ENCODE data around the gene LYPD6B.

Gene LYPD6B

DNA sequence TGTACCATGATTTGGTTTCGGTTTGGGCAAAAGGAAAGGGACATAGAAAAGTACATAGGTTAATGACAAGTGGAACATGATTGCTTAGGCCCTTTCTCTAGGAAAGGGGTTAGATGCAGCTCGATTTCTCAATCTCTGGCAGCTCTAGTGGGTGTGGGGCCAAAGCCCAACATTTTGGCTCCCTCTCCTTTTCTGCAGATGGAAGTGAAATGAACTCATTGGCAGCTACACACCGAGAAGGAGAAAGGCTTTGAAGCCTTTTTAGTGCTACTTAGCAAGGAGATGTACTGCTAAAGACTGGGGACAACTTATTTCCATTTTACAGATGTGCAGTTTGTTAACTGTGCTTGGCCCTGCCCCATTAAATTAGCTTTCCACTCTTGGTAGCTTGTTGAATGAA lies 93.8 kb downstream of the LYPD6B start:
- DNase-seq = no peak

DNA sequence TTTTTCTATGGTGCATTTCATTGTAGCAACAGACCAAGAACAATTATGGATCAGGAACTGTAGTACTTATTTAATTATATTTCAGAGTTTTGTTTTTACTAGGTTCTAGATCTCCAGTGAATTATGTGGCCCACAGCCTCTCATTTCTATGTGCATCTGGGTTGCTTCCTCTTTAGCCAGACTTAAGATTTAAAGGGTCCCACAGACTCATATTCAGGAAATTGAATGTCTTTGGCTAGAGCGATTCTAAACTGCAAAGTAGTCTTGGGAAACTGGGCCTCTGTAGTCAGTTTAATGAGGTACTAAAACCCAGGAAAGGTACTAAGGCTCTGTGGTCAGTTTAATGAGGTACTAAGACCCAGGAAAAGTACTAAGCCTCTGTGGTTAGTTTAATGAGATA lies 94.4 kb downstream of the LYPD6B start:
- no peak for DNase-seq

- DNase-seq = no peak
Measured at GRCh38 chr2:149134335-149134923, 95.9 kb downstream of the LYPD6B start.

DNA sequence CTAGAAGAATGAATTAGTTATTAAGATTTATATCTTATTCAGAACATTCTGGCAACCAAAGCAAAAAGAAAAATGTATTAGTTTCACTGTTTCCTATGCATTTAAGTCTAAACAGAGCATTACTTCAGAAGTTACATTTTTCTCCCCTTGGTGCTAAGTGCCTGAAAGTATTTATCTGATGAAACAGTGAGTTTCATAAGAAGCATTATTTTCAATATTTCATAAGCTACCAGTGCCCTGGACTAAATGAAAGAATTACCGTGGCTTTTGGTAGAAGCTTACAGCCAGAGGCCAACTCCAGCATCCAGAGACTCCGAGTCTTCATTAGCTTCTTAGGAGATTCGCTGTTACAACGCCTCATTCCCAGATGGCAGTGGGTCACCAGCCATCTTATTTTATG lies 97.6 kb downstream of the LYPD6B start:
- DNase-seq = no peak

GRCh38 chr2:149141046-149141445 lies 102.5 kb downstream of the LYPD6B start:
- no peak for DNase-seq

DNA sequence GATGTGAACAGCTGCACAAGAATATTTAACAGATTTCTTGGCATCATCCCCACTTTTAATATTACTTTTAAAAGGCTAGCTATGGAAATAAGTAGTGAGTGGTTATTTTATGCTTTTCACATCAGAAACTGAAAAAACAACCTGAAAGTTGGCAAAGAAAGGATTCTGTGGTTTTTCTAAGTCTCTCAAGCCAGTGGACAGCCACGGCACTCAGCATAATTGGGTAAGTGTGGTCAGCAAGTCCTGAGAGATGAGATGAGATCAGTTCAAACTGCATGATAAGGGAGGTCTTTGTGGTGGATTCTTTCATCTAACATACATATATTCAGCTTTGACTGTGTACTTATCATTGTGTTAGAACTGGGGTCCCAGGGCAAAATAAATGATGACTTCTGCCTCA lies 105.2 kb downstream of the LYPD6B start:
- no peak for DNase-seq

DNA sequence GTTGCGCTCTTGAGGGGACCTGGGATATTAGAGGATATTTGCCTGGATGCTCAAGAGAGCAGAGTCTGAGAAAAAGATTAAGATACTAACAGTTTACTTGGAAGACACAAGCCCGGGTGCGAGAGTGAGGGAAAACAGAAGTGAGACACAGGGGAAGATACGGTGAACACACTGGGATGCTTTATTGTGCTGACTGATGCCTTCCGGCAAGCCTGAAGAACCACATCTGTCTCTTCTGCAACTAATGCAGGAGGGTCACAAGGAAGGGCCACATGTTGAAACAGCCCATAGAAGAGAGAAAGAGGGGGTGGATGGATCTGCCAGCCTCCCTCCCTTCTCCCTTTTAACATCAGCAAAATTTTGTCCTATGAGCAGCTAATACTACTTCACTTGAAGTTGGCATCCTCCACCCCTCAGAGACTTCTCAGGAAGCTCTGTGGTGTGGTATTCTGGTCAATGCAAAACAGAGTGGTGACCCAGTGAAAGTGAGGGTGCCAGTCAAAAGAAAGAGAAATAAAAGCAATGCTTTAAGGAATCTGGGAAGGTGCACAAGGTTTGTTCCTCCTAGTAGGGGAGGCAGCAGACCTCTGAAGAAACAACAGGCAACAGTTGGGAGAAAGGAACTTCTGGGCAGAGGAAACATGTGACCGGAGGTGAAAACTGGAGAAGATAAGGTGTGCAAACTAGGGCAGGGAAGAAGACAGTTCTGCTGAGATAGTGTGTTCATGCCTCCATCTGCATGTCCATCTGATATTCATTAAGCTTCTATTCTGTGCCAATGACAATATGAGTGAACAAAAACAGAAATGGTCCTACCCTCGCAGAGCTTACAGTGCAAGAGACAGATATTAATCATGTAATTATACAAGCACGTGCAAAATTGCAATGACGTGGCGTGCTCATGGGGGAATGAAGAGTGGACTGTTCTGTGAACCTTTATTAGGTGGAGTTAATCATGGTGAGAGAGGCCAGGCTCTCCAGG lies 107.1 kb downstream of the LYPD6B start:
- DNase-seq = no peak

- no peak for DNase-seq
Measured at GRCh38 chr2:149146876-149147275, 108.4 kb downstream of the LYPD6B start.

GRCh38 chr2:149148194-149149006 lies 109.9 kb downstream of the LYPD6B start:
- no peak for DNase-seq

GRCh38 chr2:149149007-149149297 lies 110.5 kb downstream of the LYPD6B start:
- DNase-seq = no peak

DNA sequence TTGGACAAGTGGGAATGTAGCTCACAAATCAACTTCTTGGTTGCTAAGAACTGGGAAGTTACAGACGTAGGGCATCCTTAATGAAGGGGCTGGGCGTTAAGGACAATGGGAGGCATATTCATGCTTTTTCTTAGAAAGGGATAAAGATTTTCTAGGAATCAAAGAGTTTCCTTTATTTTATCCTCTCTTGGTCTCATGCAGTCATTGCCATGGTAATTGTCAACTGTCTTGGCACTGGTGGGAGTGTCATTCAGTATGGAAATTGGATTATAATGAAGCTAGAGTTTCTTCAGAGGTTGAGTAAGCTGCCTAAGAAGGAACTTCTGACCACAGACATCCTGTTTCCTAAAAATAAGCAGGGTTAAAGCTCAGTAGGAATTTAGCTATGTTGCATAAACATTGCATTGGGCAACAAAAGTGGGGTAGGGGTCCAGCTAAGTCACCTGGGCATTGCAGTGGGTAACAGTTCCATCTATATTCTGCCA lies 114.0 kb downstream of the LYPD6B start:
- peak; percentile 4 for DNase-seq

- no peak for DNase-seq
Measured at GRCh38 chr2:149155196-149155969, 116.9 kb downstream of the LYPD6B start.

GRCh38 chr2:149155988-149156387 lies 117.5 kb downstream of the LYPD6B start:
- no peak for DNase-seq

DNA sequence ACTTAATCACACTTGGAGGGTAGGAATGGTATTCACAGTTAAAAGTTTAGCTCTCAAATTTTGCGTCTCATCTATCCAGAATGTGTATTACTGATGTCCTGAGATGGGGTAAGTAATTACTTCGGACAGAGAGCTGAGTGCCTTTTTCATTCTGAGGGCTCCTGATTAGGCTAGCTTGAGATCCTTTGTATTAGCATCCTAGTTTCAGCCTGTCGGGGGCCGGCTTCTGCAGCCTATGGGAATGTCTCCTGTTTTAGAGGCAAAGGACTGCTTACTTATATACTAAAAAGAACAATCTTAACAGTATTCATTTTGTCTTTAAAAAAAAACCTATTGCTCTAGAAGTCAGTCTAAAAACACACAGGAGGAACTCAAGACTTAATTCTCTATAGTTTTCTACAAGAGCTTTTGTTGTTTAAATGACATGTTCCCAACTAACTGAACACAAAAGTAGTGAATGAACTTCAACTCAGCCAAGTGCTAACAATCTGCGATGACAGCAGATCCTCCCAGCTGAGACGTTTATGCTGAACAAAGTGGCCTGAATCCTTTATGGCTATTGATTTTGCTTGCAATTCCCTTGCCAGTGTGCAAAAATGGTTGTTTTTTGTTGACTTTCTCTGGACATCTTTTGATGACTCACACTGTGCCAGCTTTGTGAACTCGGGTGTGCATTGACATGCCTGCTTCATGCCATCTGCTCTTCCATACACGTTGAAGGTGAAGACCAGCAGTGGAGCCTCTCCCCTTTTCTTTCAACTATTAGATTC lies 118.7 kb downstream of the LYPD6B start:
- DNase-seq = no peak

DNA sequence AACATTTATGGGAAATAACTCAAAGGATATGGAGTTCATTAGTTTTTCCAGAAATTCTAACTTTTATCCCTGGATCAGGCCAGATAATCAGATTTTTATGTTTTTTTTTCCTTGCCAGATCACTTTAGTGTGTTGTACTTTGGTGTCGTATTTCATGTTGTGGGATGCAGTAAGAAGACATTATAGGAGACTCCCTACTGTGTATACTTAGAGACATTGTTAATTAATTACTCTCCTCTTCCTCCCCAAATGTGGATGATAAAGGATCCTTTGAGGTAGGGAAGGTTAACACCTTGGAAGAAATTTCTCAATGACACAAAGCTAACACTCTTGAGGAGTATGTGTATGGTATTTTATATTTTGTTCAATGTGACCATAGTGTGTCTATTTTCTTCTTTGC lies 120.5 kb downstream of the LYPD6B start:
- no peak for DNase-seq

DNA sequence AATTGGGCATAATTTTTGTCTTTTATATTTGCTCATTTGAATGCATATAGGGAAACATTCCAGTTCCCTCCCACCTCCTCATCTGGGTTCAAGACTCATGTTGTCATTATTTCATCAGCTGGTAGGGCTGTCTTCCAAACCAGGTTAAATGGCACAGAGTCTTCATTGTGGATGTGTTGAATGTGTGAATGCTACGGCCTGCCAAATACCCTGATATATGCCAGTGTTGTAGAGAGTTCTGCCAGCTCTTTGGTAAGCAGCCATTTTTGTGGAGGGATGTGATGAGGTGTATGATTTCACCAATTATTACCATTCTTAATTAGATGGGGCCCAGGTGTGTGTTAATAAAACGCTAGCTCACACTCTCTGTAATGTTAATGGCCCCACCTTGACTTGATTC lies 121.7 kb downstream of the LYPD6B start:
- no peak for DNase-seq

GRCh38 chr2:149160701-149161217 lies 122.3 kb downstream of the LYPD6B start:
- peak; percentile 37 for DNase-seq

- no peak for DNase-seq
Measured at GRCh38 chr2:149161481-149162225, 123.2 kb downstream of the LYPD6B start.

GRCh38 chr2:149164296-149164695 lies 125.8 kb downstream of the LYPD6B start:
- DNase-seq = no peak

GRCh38 chr2:149164827-149165226 lies 126.3 kb downstream of the LYPD6B start:
- DNase-seq = no peak

All from CD4-positive, alpha-beta T cell treated with Interleukin-4 for 4 hours (primary cell).